ENCODE data around the gene IGF2BP3. TPM values are rescaled to one million over a fixed set of nuclear protein-coding genes. Genes with fewer than 3 reads are reported as not detected.
"Not testable (repeated sequence)": the region's sequence is repeated elsewhere in the genome, so short reads cannot be mapped to it uniquely, and the experiment has no call there.

IGF2BP3 gene
- total RNA-seq, 4 donors from 2014 or later, result 45.8 TPM; not detected in 3

DNA sequence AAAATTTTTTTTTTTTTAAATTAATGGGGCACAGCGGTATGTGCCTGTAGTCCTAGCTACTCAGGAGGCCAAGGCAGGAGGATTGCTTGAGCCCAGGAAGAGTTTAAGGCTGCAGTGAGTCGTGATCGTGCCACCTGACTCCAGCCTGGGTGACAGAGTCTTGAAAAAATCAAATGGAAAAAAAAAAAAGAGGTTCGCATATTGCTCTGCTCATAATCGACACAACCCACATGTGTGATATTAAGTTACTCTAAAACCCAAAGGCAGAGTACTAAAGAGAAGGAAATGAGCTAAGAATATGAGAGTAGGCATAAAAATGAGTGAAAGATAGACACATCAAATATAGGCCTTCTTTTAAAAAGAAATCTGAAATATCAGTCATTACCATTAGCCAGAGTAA lies 66.3 kb downstream of the IGF2BP3 start:
- intact Hi-C loops (cut with DNase I; ENCODE audit: low total_unique reads), result no loop called here
- no peak overlapping the region for H3K4me3 ChIP-seq
- H3K36me3 ChIP-seq, result no peaks in the 10 kb centered on the region
- H3K27ac ChIP-seq, result no peak overlapping the region
- H3K9me3 ChIP-seq, result no peaks in the 10 kb centered on the region
- no peak for DNase-seq
- no peaks in the 10 kb centered on the region for H3K27me3 ChIP-seq
- no peaks in the 10 kb centered on the region for H3K4me1 ChIP-seq
- TF ChIP-seq, protein P1, sequence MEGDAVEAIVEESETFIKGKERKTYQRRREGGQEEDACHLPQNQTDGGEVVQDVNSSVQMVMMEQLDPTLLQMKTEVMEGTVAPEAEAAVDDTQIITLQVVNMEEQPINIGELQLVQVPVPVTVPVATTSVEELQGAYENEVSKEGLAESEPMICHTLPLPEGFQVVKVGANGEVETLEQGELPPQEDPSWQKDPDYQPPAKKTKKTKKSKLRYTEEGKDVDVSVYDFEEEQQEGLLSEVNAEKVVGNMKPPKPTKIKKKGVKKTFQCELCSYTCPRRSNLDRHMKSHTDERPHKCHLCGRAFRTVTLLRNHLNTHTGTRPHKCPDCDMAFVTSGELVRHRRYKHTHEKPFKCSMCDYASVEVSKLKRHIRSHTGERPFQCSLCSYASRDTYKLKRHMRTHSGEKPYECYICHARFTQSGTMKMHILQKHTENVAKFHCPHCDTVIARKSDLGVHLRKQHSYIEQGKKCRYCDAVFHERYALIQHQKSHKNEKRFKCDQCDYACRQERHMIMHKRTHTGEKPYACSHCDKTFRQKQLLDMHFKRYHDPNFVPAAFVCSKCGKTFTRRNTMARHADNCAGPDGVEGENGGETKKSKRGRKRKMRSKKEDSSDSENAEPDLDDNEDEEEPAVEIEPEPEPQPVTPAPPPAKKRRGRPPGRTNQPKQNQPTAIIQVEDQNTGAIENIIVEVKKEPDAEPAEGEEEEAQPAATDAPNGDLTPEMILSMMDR (IDR thresholded peaks at IDR 0.05), result no peak
- no peak for TF ChIP-seq POLR2A (IDR thresholded peaks at IDR 0.05)

DNA sequence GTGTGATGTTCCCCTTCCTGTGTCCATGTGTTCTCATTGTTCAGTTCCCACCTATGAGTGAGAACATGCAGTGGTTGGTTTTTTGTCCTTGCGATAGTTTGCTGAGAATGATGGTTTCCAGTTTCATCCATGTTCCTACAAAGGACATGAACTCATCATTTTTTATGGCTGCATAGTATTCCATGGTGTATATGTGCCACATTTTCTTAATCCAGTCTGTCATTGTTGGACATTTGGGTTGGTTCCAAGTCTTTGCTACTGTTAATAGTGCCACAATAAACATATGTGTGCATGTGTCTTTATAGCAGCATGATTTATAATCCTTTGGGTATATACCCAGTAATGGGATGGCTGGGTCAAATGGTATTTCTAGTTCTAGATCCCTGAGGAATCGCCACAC lies 72.2 kb downstream of the IGF2BP3 start:
- H3K36me3 ChIP-seq; H3K4me1 ChIP-seq; H3K9me3 ChIP-seq; DNase-seq; H3K27me3 ChIP-seq; H3K27ac ChIP-seq; H3K4me3 ChIP-seq; intact Hi-C loops (cut with DNase I; ENCODE audit: low total_unique reads): not testable (repeated sequence)

DNA sequence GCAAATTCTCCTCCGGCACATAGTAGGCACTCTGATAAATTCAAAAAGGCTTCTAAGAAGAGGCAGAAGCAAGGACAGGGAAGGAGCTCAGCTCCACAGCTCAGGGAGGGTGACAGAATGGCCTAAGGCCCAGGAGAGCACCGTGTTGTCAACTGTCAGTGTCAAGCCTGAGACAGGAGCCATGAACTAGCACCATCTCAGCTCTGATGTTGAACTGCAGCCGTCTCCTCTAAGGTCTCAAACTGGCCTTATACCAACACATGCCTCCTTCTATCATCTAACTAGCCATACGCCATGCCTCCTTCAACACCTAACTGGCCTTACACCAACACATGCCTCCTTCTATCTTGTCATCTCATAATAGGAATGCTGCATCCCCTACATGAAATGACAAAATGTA lies 73.0 kb downstream of the IGF2BP3 start:
- Histone ChIP-seq H3K36me3 (no peaks in the 10 kb centered on the region), H3K4me1 (no peaks in the 10 kb centered on the region), H3K27me3 (no peaks in the 10 kb centered on the region), H3K27ac (no peak overlapping the region), H3K9me3 (no peaks in the 10 kb centered on the region), H3K4me3 (no peak overlapping the region)
- TF ChIP-seq, protein P1 (IDR thresholded peaks at IDR 0.05), result no peak
- TF ChIP-seq POLR2A (IDR thresholded peaks at IDR 0.05), result no peak
- DNase-seq, result no peak
- intact Hi-C loops (cut with DNase I; ENCODE audit: low total_unique reads), result no loop called here

DNA sequence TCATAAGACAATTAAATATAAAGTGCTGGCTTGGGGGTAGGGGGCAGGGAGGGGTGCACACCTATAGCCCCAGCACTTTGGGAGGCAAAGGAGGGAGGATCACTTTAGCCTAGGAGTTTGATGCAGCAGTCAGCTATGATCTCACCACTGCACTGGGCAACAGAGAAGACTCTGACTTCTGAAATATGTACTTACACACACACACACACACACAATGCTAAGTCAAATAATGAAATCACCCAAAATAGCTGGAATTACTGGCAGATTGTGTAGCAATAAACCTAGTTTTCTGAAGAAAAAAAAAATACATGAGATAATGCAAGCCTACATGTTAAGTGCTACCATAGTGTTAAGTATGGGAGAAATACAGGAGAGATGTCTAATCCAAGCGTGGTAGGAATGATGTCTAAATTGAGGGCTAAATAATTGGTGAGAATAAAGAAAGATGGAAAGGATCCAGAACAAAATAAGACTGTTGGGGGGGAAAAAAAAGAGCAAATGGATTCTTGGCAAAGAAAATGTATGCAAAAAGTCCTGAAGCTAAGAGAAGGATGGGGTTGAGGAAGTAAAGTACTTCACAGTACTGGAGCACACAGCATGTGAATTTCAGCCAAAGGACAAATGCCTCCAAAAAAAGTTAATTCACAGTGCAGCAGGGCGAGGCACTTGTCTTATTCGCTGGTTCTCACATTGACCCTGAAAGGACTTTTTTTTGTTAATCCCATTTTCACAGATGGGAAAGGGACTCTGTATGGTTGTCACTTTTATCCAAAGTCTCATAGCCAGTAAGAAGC lies 73.9 kb downstream of the IGF2BP3 start:
- no peaks in the 10 kb centered on the region for H3K36me3 ChIP-seq
- DNase-seq, result no peak
- H3K27me3 ChIP-seq, result no peaks in the 10 kb centered on the region
- H3K4me3 ChIP-seq, result no peak overlapping the region
- no peak overlapping the region for H3K27ac ChIP-seq
- intact Hi-C loops (cut with DNase I; ENCODE audit: low total_unique reads), result no loop called here
- TF ChIP-seq POLR2A (IDR thresholded peaks at IDR 0.05), result no peak
- TF ChIP-seq, protein P1 (IDR thresholded peaks at IDR 0.05), result no peak
- no peaks in the 10 kb centered on the region for H3K4me1 ChIP-seq
- no peaks in the 10 kb centered on the region for H3K9me3 ChIP-seq

DNA sequence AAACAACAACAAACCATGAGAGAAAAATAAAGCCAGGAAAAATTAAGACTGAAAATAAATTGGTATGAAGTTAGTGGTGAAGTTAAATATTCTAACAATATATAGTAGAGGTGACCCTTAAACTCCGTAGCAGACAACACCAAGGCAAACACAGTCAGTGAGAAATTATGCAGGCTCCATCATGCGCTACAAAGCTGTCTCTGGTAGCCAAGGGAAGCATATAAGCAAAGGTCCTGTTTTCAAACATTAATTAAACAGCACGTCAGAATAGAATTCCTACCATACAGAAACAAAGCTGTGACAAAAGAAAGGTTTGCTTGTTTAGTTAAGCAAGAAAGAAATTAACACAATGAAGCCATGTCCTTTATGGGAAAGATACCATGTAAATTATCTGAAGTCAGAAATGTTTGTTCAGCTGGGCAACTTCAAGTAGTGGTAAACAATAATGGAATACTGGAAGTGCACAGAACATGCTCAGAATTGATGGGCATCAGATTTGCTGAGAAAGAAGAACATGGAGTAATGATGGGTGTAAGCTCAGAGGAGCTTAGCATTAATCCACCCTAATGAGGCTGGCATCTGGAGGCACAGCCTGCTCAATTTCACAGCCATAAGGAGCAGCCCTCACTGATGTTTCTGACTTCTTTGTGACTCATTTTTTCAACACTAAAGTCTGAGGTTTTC lies 75.7 kb downstream of the IGF2BP3 start:
- no peak for DNase-seq
- no peak overlapping the region for H3K4me3 ChIP-seq

More for the DNA sequence above, 75.7 kb downstream of the IGF2BP3 start:
- H3K9me3 ChIP-seq, result no peaks in the 10 kb centered on the region
- no peaks in the 10 kb centered on the region for H3K36me3 ChIP-seq
- no peak overlapping the region for H3K27ac ChIP-seq
- intact Hi-C loops (cut with DNase I; ENCODE audit: low total_unique reads), result no loop called here
- no peaks in the 10 kb centered on the region for H3K4me1 ChIP-seq
- no peaks in the 10 kb centered on the region for H3K27me3 ChIP-seq
- TF ChIP-seq, protein P1 (IDR thresholded peaks at IDR 0.05), result no peak
- TF ChIP-seq POLR2A (IDR thresholded peaks at IDR 0.05), result no peak
